IMR-90 (cell line): ENCODE measurements around the gene ITPKB.

Source experiments
- BHLHE40 ChIP-seq: fragments of 150-350 bp; IDR thresholded peaks from 2 replicates; pipeline ENCODE4 v1.6.1; 2016; ENCODE audit warnings: mild to moderate bottlenecking, low read depth, low read length
- CEBPB ChIP-seq: IDR thresholded peaks from 2 replicates; pipeline ENCODE4 v1.6.1; 2012; ENCODE audit warnings: low read depth, low read length, improper control_type of control experiment
- NFE2L2 ChIP-seq: fragments of 150-350 bp; IDR thresholded peaks from 2 replicates; pipeline ENCODE4 v1.6.1; 2016; ENCODE audit warnings: low read depth, mild to moderate bottlenecking, low read length
- POLR2A ChIP-seq: IDR thresholded peaks from 2 replicates; pipeline ENCODE4 v1.6.1; 2012; ENCODE audit warnings: mild to moderate bottlenecking, low read depth, low read length
- RFX5 ChIP-seq: IDR thresholded peaks from 2 replicates; pipeline ENCODE4 v1.8.0; 2012; ENCODE audit warnings: low read depth, mild to moderate bottlenecking, low read length, moderate library complexity
- SMC3 ChIP-seq: fragments of 150-350 bp; IDR thresholded peaks from 2 replicates; pipeline ENCODE4 v1.6.1; 2016; ENCODE audit warnings: low read depth, mild to moderate bottlenecking, antibody characterized with exemption, low read length, moderate library complexity
- TF ChIP-seq, protein P1 (sequence below): conservative IDR thresholded peaks from 2 replicates; pipeline ENCODE4 v1.5.1; 2012; ENCODE audit warnings: mild to moderate bottlenecking, low read depth, low read length, improper control_type of control experiment

DNA sequence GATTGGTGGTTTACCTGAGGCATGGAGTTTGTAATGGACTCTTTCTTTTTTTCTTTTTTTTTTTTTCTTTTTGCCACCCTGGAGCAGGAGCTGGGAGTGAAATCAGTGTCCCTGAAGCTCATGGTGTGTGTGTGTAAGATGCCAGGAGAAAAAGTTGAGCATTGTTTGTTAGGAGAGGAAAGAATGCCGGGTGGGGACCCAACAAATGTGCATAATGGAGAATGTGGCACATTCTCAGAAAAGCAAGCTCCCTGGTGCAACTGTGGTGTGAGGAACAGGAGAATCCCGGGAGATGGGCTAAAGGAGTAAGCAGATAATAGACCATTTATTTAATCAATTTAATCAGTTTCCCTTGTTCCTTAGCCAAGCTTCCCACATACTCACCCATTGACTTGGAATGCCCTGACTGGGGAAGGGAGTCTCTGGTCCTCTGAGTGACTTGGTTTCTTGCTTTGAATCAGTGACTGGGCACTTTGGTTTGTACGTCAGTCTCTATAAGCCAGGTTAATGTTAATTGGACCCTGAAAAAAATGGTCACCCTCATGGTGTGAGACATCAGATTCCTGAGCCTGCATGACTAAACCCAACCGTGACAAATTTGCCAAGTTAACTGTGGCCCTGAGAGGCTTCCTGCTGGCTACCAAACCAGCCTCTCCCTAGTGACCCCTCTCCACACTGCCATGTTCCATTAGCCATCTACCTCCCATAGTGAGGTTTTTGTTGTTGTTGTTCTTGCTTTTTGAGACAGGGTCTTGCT lies 43.9 kb upstream of the ITPKB start:
- TF ChIP-seq RFX5 (no peak), BHLHE40 (no peak), NFE2L2 (no peak), POLR2A (no peak), SMC3 (no peak), CEBPB (no peak)
- TF ChIP-seq, protein P1, sequence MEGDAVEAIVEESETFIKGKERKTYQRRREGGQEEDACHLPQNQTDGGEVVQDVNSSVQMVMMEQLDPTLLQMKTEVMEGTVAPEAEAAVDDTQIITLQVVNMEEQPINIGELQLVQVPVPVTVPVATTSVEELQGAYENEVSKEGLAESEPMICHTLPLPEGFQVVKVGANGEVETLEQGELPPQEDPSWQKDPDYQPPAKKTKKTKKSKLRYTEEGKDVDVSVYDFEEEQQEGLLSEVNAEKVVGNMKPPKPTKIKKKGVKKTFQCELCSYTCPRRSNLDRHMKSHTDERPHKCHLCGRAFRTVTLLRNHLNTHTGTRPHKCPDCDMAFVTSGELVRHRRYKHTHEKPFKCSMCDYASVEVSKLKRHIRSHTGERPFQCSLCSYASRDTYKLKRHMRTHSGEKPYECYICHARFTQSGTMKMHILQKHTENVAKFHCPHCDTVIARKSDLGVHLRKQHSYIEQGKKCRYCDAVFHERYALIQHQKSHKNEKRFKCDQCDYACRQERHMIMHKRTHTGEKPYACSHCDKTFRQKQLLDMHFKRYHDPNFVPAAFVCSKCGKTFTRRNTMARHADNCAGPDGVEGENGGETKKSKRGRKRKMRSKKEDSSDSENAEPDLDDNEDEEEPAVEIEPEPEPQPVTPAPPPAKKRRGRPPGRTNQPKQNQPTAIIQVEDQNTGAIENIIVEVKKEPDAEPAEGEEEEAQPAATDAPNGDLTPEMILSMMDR = no peak
